Stimulated activated CD4-positive, alpha-beta T cell treated with anti-CD3 and anti-CD28 coated beads, Interleukin-1b, Interleukin-23, amount 100 ng/mL, for 1 hour (primary cell): ENCODE results near the gene CBLB.

Experiments used
- DNase-seq, 2 donors: peaks; one replicate each; pipeline ENCODE4 v3.0.0-alpha.2; 2020; ENCODE audit warnings: low read depth in 2 of 2

Gene CBLB

DNA sequence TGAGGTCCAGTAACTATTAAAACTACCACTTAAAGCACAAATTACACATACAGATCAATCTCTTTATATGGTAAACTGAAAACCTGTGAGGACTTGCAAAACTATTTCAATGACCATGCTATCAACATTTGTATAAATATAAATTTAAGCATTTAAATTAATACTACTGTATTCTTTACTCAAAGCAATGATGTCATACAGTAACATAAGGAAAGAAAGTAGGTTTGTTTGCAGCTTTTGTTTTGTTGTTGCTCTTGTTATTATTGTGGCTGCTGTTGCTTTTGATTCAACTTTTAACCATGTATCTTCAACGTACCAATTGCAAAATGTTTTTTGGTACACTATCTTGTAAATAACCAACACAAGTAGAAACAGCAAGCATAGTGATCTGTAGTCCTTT is 22.0 kb downstream of the CBLB start:
- DNase-seq: no peak

DNA sequence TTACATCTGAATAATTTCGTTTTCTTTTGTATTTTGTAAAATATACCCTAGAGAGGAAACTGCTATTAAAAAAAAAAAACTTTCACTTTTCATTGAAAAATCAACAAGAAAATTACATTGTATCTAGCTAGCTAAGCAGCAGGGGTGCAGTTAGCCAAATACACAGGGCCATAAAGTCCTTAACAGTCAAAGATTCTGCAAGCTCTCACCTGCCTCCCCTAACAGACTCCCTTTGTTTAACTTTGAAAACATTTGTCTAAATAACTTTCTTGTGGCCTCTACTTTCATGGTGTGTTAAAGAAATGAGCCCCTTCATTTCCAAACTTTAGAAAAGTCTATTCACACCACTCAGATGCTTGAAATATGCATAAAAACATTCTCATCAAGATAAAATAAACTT is 23.3 kb downstream of the CBLB start:
- no peak for DNase-seq

- DNase-seq: no peak
These were observed 24.1 kb downstream of the CBLB start for GRCh38 chr3:105844704-105845103.

- DNase-seq: no peak
These were observed 24.8 kb downstream of the CBLB start for GRCh38 chr3:105843994-105844393.

- no peak for DNase-seq
These were observed 25.9 kb downstream of the CBLB start for GRCh38 chr3:105842943-105843342.

DNA sequence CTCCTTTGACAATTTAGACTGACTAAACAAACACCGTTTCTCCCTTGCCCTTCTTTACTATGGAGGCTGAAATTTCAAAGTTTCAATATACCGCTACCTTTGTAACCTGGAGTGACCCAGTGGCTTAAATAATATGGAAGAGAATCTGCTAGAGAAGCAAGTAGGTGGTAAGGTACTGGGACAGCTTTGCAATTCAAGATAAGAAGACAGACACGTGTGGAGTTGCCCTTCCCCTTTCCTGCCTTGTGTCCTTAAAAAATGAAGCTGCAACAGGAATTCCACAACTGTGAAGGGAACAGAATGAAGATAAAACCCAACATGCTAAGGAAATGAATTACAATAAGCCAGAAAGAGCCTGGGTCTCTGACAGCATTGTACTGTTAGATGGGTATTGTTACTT is 26.4 kb downstream of the CBLB start:
- no peak for DNase-seq

DNA sequence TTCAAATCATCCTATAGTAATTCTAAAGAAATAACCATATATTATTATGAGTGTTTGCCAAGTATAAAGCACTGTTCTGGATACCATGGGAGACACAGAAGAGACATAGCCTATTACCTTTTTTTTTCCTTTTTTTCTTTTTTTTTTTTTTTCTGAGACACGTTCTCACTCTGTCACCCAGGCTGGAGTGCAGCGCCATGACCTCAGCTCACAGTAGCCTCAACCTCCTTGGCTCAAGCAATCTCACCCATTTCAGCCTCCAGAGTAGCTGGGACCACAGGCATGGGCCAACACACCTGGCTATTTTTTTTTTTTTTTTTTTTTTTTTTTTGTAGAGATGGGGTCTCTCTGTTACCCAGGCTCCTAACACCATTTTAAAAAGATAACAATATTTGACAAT is 30.9 kb downstream of the CBLB start:
- DNase-seq: no peak

- DNase-seq: no peak
These were observed 31.6 kb downstream of the CBLB start for GRCh38 chr3:105837143-105837740.

- DNase-seq: no peak
These were observed 32.3 kb downstream of the CBLB start for GRCh38 chr3:105836533-105836932.

DNA sequence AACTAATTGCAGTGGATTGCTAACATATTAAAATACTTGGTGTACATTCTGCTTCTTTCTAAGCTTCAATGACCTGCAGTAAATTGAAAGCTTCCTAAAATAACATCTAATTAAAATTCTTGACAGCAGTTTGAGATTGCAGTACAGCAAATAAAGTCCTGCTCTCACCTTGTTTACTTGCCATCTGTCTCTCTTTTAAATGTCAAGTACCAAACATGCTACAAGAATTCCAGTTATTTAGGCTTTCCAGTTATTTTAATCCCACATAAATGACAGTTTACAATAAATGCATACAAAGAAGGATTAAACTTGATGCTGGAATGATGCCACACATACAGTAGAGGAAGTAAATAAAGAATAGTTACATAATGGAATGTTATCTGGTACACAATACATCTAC is 33.2 kb downstream of the CBLB start:
- no peak for DNase-seq

- DNase-seq: no peak
These were observed 34.0 kb downstream of the CBLB start for GRCh38 chr3:105834768-105835167.

GRCh38 chr3:105832644-105833043 is 36.2 kb downstream of the CBLB start:
- no peak for DNase-seq

DNA sequence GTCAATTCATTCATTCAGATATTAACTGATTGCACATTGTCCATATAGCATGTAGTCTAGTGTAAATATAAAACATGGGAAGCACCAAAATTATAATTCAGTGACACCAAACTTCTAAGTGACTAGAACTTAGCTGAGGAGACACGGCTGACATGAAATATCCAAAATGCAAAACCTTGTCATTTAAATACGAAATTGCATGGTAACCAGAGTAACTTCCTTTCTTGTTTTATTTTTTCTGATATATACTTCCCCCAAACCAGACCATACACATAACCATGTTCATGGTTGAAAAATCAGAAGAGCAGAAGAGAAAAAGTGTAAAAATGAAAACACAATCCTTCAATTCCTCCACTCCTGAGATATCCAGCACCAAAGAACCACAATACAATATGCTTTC is 38.0 kb downstream of the CBLB start:
- DNase-seq: no peak

- DNase-seq: no peak
These were observed 38.8 kb downstream of the CBLB start for GRCh38 chr3:105829871-105830622.

DNA sequence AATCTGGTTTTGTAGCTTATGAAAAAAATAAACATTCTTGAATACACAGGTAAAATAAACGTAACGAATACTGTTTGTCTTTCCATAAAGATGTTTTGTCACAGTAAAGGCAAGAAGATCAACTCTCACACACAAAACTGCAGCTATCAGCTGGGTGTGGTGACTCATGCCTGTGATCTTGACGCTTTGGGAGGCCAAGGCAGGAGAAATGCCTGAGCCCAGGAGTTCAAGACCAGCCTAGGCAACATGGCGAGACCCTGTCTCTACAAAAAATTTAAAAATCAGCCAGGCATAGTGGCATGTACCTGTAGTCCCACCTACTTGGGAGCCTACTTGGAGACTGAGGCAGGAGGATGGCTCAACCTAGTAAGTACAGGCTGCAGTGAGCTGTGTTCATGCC is 39.6 kb downstream of the CBLB start:
- DNase-seq: no peak

- DNase-seq: no peak
These were observed 40.1 kb downstream of the CBLB start for GRCh38 chr3:105828703-105829102.

- DNase-seq: no peak
These were observed 40.9 kb downstream of the CBLB start for GRCh38 chr3:105827959-105828358.

DNA sequence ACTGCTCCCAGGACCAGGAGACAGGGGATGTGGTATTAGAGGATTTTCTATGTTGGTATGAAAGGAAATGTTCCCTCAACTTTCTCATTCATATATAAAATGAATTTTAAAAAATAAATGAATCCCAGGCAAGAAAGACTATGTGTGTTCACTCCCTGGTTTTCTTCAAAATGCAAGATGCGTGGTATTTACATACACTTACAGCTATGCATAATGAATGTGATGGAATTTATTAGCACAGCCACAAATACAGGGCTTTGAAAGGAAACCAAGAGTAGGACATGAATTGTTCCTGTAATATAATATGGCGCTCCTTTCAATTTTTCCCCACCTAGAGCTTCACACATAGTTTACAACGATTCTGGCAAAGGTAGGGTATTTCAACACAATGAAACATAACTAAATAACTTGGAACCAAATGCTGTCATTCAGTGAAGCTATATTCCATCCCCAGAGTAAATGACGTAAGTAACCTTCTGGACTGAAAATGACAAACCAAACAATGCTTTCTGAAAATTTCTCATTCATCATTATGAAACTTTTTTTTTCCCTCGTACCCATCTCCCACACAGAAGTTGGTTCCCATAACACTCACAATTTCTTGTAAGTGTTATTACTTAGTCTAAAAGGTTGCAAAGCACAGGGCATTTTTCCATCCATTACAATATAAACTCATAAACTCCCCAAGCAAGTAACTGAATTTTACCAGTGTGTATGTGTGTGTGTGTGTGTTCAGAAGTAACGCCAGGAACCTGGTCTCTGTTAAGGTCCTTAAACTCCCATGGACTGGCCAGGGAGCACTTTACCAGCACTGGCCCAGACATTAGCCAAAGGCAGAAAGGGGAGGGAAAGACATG is 41.8 kb downstream of the CBLB start:
- DNase-seq: no peak

DNA sequence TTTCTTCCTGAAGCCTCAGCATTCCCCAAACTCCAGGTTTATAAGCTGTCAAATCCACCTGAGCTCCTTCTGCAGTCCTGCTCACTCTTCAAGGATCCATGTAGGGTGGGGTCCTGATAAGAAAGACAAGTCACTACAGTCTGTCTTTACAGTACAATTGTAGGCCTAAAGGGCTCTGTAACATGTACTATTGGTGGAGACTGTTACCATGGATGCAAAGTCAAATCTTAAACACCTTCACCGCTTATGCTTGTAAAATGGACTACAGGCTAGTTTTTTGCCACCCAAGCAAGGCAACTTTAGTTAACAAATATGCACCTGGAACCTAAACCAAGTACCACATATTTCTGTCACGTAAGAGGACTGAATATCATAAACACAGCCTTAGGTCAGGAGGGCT is 44.7 kb downstream of the CBLB start:
- DNase-seq: no peak

DNA sequence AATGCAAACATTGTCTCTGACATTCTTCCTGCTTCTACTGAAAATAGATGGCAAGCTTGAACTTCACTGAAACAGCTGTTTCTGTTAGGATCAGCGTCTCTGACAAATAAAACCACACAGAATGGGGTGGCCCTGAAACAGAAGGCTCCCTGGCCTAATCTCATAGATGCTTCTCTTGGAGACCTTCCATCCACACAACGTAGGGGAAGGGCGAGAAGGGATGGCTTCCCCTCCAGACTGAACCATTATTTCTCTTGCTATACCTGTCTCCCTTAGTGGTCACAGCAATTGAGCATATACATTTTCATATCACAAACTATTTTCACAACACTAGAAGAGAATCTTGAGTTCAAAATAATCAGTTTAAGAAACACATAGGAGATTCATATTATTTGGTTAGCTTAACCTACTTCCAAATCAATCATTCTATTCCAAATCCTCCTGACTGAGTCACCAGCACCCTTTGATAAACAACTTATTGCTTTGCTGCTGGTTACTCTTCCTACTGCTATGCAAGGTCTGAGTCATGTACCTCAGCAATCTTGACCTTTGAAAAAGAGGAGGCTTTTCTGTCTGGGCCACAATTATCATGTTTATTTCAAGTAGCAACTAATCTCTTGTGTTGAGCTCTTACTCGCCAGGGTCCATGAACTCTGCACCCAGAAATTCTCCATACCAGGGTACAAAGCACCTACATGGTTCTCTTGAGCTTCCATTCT is 45.5 kb downstream of the CBLB start:
- DNase-seq: no peak

DNA sequence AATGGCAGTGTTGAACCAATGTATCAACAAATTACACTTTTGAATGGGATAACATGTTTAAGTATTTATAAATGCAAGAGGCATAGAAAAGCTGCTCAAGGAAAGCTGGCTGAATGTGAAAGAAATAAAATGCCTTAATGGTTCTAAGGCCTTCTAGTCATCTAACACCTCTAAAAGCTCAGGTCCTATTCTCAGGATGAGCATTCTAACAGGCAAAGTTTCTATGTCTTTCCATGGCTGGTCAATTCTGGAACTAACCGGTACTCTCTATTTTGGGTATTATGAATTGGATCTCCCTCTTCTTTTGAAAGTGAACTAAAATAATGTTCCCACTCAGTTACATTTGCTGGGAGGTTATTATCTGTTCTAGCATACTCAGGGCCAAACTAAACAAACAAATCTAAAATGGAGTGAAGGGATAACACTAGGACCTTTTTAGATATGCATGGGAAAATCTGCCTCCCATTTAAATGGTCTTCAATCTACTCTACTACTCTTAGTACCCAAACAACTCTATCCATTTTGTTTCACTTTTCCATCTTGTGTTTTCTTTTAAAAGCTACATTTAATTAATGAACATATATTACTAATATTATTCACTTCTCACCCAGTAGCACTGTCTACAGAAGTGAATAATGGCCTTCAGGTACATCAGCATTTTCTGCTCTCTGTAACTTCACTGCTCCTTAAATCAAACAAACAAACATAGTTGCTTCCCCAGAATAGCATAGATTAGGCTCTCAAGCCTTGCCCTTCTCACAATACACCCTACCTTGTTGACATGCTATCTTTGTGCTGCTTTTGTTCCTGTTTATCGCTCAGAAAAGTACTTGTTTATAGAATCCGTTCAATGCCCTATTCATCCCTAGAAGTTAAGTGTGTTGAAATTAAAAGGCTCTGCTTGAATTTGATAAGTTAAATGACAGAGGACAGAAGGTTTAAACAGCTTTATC is 46.4 kb downstream of the CBLB start:
- DNase-seq: no peak
